ENCODE data around the gene OBP2B.

The OBP2B gene

DNA sequence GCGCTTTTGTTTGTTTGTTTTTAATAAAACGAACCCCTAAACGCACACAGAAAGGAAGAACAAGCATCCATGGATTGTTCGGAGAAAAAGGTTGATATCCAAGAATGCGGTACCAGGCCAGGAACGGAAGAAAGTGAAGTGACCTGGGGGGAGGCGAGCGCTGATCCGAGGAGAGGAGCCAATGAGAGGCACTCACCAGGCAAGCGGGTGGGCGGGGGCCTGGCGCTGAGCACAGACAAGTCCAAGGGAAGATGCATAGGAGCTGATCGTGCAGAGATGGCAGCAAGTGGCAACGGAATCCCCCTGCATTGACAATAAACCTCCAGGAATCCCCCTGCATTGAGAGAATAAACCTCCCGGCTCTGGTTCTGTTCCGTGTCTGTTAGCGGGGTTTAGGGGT is 8.4 kb downstream of the OBP2B start:
- Histone ChIP-seq H3K27me3 (ENCODE audit: control insufficient read depth, insufficient read depth, low read length) (peaks cover 1% of the 10 kb centered on the region; the same call in 1 of the 2 replicates), H3K4me3 (ENCODE audit: low read length) (no peak overlapping the region), H3K36me3 (ENCODE audit: control insufficient read depth, insufficient read depth, low read length) (no peaks in the 10 kb centered on the region), H3K4me1 (ENCODE audit: control insufficient read depth, insufficient read depth, low read length) (no peaks in the 10 kb centered on the region), H3K27ac (ENCODE audit: low read length) (no peak overlapping the region), H3K9me3 (ENCODE audit: control insufficient read depth, insufficient read depth, low read length) (no peaks in the 10 kb centered on the region)
- WGBS (ENCODE audit: insufficient coverage, insufficient read length): no CpG with 5 or more reads among the region's 17 CpGs
- no peak for DNase-seq (ENCODE audit: low read depth, low spot score)

DNA sequence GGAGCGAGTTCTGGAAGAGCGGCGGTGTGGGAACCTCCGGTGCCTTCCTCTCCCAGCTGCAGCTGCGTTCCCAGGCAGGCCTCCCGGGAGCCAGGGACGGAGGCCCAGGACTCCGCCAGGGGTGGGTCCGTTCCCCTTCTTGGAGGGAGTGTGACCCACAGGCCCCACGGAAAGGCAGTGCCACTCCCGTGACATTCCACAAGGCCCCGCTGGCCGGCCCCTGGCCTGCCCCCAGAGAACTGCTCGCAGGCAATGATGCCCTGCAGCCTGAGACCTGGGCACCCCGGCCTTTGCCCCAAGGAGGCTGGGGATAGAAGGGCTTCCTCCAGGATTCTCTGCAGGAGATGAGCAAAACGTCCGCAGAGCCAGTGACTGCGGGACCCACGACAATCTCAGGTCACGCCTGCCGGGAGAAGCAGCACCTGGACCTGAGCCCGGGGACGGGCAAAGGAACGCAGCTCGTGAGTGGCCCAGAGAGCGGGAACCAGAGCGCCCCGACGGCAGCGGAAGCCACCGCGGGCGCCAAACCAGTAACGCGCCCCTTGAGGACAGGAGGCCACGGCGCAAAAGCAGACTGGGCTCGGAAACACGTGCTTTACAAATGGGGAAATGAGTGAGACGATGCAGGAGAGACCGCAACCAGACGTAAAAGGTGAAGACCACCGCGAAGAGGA is 9.3 kb downstream of the OBP2B start:
- Histone ChIP-seq H3K4me3 (ENCODE audit: low read length) (no peak overlapping the region), H3K9me3 (ENCODE audit: control insufficient read depth, insufficient read depth, low read length) (no peaks in the 10 kb centered on the region), H3K36me3 (ENCODE audit: control insufficient read depth, insufficient read depth, low read length) (no peaks in the 10 kb centered on the region), H3K27ac (ENCODE audit: low read length) (no peak overlapping the region), H3K4me1 (ENCODE audit: control insufficient read depth, insufficient read depth, low read length) (no peaks in the 10 kb centered on the region), H3K27me3 (ENCODE audit: control insufficient read depth, insufficient read depth, low read length) (peaks cover 1% of the 10 kb centered on the region; the same call in 1 of the 2 replicates)
- no peak for DNase-seq (ENCODE audit: low read depth, low spot score)
- WGBS (ENCODE audit: insufficient coverage, insufficient read length): no CpG with 5 or more reads among the region's 44 CpGs

DNA sequence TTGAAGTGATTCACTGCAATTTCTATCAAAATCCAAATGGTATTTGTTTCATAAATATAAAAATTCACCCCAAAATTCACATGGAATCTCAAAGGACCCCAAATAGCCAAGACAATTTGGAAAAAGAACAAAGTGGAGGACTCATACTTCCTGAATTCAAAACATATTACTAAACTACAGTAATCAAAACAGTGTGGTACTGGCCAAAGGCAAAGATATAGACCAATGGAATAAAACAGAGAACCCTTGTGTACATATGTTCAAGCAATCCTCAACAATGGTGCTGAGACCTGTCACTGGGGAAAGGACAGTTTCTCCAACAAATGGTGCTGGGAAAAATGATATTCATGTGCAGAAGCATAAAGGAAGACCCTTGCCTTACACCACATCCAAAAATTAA is 14.0 kb downstream of the OBP2B start:
- DNase-seq (ENCODE audit: low read depth, low spot score): no peak
- Histone ChIP-seq H3K27me3 (ENCODE audit: control insufficient read depth, insufficient read depth, low read length) (no peaks in the 10 kb centered on the region), H3K9me3 (ENCODE audit: control insufficient read depth, insufficient read depth, low read length) (no peaks in the 10 kb centered on the region)

DNA sequence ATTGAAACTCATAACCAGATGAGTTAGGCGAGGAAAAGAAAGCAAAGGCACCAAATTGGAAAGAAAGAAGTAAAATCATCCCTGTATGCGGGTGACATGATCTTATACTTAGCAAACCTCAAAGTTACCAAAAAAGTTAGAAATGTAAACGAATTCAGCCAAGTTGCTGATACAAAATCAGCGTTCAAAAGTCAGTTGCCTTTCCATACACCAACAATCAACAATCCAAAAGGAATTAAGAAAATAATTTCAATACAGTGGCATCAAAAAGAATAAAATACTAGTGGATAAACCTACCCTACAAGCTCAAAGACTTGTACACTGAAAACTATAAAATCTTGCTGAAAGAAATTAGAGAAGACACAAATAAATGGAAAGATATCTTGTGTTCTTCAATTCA is 14.5 kb downstream of the OBP2B start:
- no CpG with 5 or more reads among the region's 4 CpGs for WGBS (ENCODE audit: insufficient coverage, insufficient read length)
- Histone ChIP-seq H3K4me1 (ENCODE audit: control insufficient read depth, insufficient read depth, low read length) (no peaks in the 10 kb centered on the region), H3K27ac (ENCODE audit: low read length) (no peak overlapping the region), H3K27me3 (ENCODE audit: control insufficient read depth, insufficient read depth, low read length) (no peaks in the 10 kb centered on the region), H3K36me3 (ENCODE audit: control insufficient read depth, insufficient read depth, low read length) (no peaks in the 10 kb centered on the region), H3K9me3 (ENCODE audit: control insufficient read depth, insufficient read depth, low read length) (no peaks in the 10 kb centered on the region), H3K4me3 (ENCODE audit: low read length) (no peak overlapping the region)
- no peak for DNase-seq (ENCODE audit: low read depth, low spot score)

More for the DNA sequence above, 14.0 kb downstream of the OBP2B start:
- no peaks in the 10 kb centered on the region for H3K36me3 ChIP-seq (ENCODE audit: control insufficient read depth, insufficient read depth, low read length)
- H3K4me1 ChIP-seq (ENCODE audit: control insufficient read depth, insufficient read depth, low read length): no peaks in the 10 kb centered on the region
- H3K4me3 ChIP-seq (ENCODE audit: low read length): no peak overlapping the region
- no peak overlapping the region for H3K27ac ChIP-seq (ENCODE audit: low read length)

DNA sequence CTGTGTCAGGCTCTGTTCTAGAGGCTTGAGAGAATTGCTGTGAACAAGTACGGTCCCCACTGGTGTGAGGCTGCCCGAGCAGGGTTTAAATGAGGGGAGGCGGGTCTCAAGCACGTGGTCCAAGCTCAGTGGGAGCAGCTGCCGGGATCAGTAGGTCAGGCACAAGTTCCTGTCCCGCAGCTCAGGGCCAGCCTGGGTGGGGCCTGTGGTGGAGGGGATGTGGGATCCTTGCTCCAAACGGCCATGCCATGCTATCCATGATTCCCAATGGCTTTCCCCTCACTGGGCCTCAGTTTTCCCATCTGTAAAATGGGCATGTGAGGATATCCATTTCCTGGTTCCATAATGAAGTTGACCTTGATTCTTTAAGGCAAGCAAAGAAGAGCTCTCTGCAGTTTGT is 17.1 kb downstream of the OBP2B start:
- H3K4me3 ChIP-seq (ENCODE audit: low read length): no peak overlapping the region
- WGBS (ENCODE audit: insufficient coverage, insufficient read length): no CpG with 5 or more reads among the region's 7 CpGs
- no peaks in the 10 kb centered on the region for H3K36me3 ChIP-seq (ENCODE audit: control insufficient read depth, insufficient read depth, low read length)
- no peaks in the 10 kb centered on the region for H3K4me1 ChIP-seq (ENCODE audit: control insufficient read depth, insufficient read depth, low read length)
- no peaks in the 10 kb centered on the region for H3K9me3 ChIP-seq (ENCODE audit: control insufficient read depth, insufficient read depth, low read length)
- H3K27me3 ChIP-seq (ENCODE audit: control insufficient read depth, insufficient read depth, low read length): no peaks in the 10 kb centered on the region
- DNase-seq (ENCODE audit: low read depth, low spot score): no peak
- H3K27ac ChIP-seq (ENCODE audit: low read length): no peak overlapping the region

DNA sequence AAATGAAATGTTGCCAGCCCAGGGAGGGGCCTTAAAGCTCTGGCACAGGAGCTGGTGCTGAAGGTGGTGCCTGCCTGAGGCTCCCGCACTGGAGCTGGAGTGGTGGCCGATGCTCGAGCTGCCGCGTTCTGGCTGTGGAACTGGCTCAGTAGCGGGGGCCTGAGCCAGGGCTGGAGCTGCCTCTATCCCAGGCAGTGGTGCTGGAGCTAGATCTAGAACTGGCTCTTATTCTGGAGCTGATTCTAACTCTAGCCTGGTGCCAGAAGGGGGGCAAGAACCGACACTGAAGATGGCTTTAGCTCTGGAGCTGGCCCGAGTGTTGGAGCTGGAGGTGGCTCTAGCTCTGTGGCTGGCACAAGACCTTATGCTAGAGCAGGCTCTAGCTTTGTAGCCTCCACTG is 19.2 kb downstream of the OBP2B start:
- Histone ChIP-seq H3K4me1 (ENCODE audit: control insufficient read depth, insufficient read depth, low read length) (no peaks in the 10 kb centered on the region), H3K9me3 (ENCODE audit: control insufficient read depth, insufficient read depth, low read length) (no peaks in the 10 kb centered on the region), H3K36me3 (ENCODE audit: control insufficient read depth, insufficient read depth, low read length) (no peaks in the 10 kb centered on the region), H3K27me3 (ENCODE audit: control insufficient read depth, insufficient read depth, low read length) (no peaks in the 10 kb centered on the region), H3K4me3 (ENCODE audit: low read length) (no peak overlapping the region), H3K27ac (ENCODE audit: low read length) (no peak overlapping the region)
- DNase-seq (ENCODE audit: low read depth, low spot score): no peak
- WGBS (ENCODE audit: insufficient coverage, insufficient read length): no CpG with 5 or more reads among the region's 8 CpGs

DNA sequence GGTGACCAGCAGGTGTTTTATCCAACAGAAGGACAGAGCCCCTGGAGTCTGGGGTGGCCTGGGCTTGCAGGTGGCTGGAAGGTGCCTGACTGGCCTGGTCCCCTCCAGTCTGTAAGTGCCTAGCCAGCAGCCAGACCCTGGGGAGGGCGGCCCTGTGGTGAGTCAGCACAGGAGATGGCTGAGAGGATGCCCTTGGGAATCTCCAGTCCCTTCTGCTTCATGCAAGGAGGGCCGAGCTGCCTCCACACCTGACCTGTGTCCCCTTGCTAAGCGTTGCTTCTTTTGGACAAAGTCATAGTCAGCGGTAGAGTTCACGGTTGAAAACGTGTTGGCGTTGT is 20.2 kb downstream of the OBP2B start:
- no peaks in the 10 kb centered on the region for H3K36me3 ChIP-seq (ENCODE audit: control insufficient read depth, insufficient read depth, low read length)
- no peak overlapping the region for H3K4me3 ChIP-seq (ENCODE audit: low read length)
- H3K27ac ChIP-seq (ENCODE audit: low read length): no peak overlapping the region
- H3K27me3 ChIP-seq (ENCODE audit: control insufficient read depth, insufficient read depth, low read length): no peaks in the 10 kb centered on the region
- H3K4me1 ChIP-seq (ENCODE audit: control insufficient read depth, insufficient read depth, low read length): no peaks in the 10 kb centered on the region
- DNase-seq (ENCODE audit: low read depth, low spot score): no peak
- no peaks in the 10 kb centered on the region for H3K9me3 ChIP-seq (ENCODE audit: control insufficient read depth, insufficient read depth, low read length)
- no CpG with 5 or more reads among the region's 7 CpGs for WGBS (ENCODE audit: insufficient coverage, insufficient read length)

DNA sequence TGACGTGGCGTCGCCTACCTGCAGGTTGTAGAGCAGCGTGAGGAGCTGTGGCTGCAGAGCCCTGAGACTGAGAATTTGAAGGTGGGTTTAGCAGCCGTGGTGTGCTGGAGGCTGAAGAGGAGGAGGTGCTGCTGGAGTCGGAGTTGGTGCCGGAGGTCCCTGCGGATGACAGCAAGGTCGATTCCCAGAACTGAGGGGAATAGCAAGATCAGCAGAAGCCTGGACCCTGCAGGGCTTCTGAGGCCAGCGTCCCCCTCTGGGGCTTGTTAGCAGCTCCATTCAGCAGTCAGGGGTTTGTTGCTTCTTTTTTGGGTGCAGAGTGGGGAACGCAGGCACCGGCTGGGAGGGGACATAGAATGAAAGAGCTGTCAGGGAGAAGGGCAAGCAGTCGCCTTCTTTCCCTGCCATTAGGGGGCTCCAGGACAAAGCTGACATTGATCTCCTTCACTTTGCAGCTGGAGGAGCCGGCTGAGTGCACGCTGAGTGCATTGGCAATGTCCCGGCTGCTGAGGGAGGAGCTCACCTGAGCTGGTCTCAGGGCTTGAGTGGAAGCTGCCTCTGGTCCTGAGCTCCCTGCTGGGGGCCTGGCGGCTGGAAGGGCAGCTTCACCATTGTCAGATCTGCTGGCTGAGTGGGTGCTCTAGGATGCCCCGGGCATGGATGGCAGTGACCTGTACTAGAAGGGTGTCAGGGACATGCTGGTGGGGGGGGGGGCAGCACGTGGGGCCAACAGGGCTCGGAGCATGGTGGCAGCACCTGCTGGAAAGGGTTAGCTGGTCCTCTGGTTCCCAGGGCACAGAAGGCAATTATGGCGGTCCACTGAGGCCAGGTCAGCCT is 20.8 kb downstream of the OBP2B start:
- H3K36me3 ChIP-seq (ENCODE audit: control insufficient read depth, insufficient read depth, low read length): no peaks in the 10 kb centered on the region
- H3K9me3 ChIP-seq (ENCODE audit: control insufficient read depth, insufficient read depth, low read length): no peaks in the 10 kb centered on the region
- H3K27me3 ChIP-seq (ENCODE audit: control insufficient read depth, insufficient read depth, low read length): no peaks in the 10 kb centered on the region
- H3K27ac ChIP-seq (ENCODE audit: low read length): no peak overlapping the region
- no CpG with 5 or more reads among the region's 21 CpGs for WGBS (ENCODE audit: insufficient coverage, insufficient read length)
- peak; percentile 39 for DNase-seq (ENCODE audit: low read depth, low spot score)
- H3K4me3 ChIP-seq (ENCODE audit: low read length): no peak overlapping the region
- H3K4me1 ChIP-seq (ENCODE audit: control insufficient read depth, insufficient read depth, low read length): no peaks in the 10 kb centered on the region

DNA sequence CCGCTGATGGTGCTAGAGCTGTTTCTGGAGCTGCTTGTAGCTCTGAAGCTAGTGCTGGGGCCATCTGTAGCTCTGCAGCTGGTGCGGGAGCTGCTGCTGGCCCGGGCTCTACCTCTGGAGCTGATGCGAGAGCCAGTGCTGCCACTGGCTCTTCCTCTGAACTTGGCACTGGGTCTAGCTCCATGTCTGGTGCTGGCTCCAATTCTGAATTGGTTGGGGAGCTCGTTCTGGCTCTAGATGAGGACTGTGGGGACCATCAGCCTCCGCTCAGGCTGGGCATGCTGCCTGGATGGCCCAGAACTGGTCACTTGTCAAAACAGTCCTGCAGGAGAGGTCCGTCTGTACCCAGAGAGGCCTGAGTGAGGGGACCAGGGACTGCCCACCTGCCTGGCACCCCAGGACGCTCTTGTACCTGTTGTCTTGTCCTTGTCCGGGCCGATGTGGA is 21.5 kb downstream of the OBP2B start:
- no peaks in the 10 kb centered on the region for H3K36me3 ChIP-seq (ENCODE audit: control insufficient read depth, insufficient read depth, low read length)
- no peaks in the 10 kb centered on the region for H3K27me3 ChIP-seq (ENCODE audit: control insufficient read depth, insufficient read depth, low read length)
- no peaks in the 10 kb centered on the region for H3K4me1 ChIP-seq (ENCODE audit: control insufficient read depth, insufficient read depth, low read length)
- no peak overlapping the region for H3K4me3 ChIP-seq (ENCODE audit: low read length)
- H3K9me3 ChIP-seq (ENCODE audit: control insufficient read depth, insufficient read depth, low read length): no peaks in the 10 kb centered on the region
- no CpG with 5 or more reads among the region's 10 CpGs for WGBS (ENCODE audit: insufficient coverage, insufficient read length)
- no peak for DNase-seq (ENCODE audit: low read depth, low spot score)
- no peak overlapping the region for H3K27ac ChIP-seq (ENCODE audit: low read length)

DNA sequence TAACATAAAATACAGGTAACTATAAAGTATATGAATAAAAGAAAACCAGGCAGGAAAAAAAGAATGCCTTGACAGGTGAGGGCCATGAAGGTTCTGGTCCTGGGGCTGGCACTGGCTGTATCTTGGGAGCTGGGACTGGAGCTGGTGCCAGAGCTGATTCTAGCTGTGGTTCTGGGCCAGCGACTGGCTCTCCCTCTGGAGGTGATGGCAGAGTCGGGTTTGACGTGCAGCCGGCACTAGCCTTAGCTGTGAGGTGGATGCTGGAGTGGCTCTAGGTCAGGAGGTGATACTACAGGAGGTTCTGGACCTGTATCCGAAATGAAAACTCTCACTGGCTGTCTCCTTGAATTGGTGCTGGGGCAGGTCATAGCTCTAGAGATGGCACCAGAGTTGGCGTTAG is 22.3 kb downstream of the OBP2B start:
- Histone ChIP-seq H3K4me3 (ENCODE audit: low read length) (no peak overlapping the region), H3K36me3 (ENCODE audit: control insufficient read depth, insufficient read depth, low read length) (no peaks in the 10 kb centered on the region), H3K9me3 (ENCODE audit: control insufficient read depth, insufficient read depth, low read length) (no peaks in the 10 kb centered on the region), H3K27me3 (ENCODE audit: control insufficient read depth, insufficient read depth, low read length) (no peaks in the 10 kb centered on the region), H3K27ac (ENCODE audit: low read length) (no peak overlapping the region), H3K4me1 (ENCODE audit: control insufficient read depth, insufficient read depth, low read length) (no peaks in the 10 kb centered on the region)
- no peak for DNase-seq (ENCODE audit: low read depth, low spot score)
- no CpG with 5 or more reads among the region's 6 CpGs for WGBS (ENCODE audit: insufficient coverage, insufficient read length)

DNA sequence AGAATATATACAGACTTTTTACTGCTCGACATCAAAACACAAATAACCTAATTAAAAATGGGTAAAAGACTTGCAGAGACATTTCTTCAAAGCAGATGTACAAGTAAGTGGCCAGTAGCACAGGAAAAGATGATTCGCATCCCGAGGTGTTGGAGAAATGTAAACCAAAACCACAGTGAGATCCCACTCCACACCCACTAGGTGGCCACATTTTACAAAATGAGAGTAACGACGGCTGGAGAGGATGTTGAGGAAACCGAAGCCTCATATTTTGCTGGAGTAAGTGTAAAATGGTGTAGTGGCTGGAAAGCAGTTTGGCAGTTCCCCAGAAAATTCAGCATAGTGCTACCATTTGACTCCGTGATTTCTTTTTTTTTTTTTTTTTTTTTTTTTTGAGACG is 24.1 kb downstream of the OBP2B start:
- H3K9me3 ChIP-seq (ENCODE audit: control insufficient read depth, insufficient read depth, low read length): no peaks in the 10 kb centered on the region
- no peak overlapping the region for H3K27ac ChIP-seq (ENCODE audit: low read length)
- H3K36me3 ChIP-seq (ENCODE audit: control insufficient read depth, insufficient read depth, low read length): no peaks in the 10 kb centered on the region
- no peaks in the 10 kb centered on the region for H3K27me3 ChIP-seq (ENCODE audit: control insufficient read depth, insufficient read depth, low read length)
- H3K4me1 ChIP-seq (ENCODE audit: control insufficient read depth, insufficient read depth, low read length): no peaks in the 10 kb centered on the region
- WGBS (ENCODE audit: insufficient coverage, insufficient read length): no CpG with 5 or more reads among the region's 8 CpGs
- no peak for DNase-seq (ENCODE audit: low read depth, low spot score)
- no peak overlapping the region for H3K4me3 ChIP-seq (ENCODE audit: low read length)
